Fibroblast of the aortic adventitia (primary cell): Measurements from ENCODE around the gene FXYD3. TPM values are rescaled to one million over a fixed set of nuclear protein-coding genes. Genes with fewer than 3 reads are reported as not detected.

Experiments used
- DNase-seq: peaks from one replicate; pipeline ENCODE4 v3.0.0-alpha.2; 2010; ENCODE audit warnings: low read depth
- H3K4me3 ChIP-seq: 2 replicates; pipeline ENCODE4 v1.5.1; 2011; ENCODE audit warnings: low read depth, mild to moderate bottlenecking, control low read depth, low read length, moderate library complexity
- total RNA-seq: library from RNA; depleted of rRNA; stranded (reverse); fragments of >200 nt; gene quantifications from 2 replicates; pipeline ENCODE4 v1.2.3, GENCODE V29; 2012; ENCODE audit warnings: low replicate concordance
- TF ChIP-seq, protein P1 (sequence below): IDR thresholded peaks from 2 replicates; pipeline ENCODE4 v1.5.1; 2011; ENCODE audit warnings: mild to moderate bottlenecking, low read length, control low read depth, inconsistent platforms; ENCODE audit not compliant: insufficient read depth

FXYD3 gene
- total RNA-seq, 1 donor = not detected

DNA sequence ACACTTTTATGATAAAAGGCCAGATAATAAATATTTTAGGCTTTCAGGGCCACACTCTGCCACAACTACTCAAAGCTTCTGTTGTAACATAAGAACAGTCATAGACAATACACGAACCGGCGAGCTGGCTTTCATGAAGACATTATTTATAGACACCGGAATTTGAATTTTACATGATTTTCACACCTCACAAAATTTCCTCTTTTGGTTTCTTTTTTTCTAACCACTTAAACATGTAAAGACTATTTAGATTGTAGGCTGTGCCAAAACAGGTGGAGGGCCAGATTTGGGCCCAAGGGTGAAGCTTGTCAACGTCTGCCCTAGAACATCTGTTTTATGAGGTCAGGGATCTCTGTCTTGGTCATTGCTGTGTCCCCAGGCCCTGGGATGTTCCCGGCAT lies 29.7 kb upstream of the FXYD3 start:
- TF ChIP-seq, protein P1, sequence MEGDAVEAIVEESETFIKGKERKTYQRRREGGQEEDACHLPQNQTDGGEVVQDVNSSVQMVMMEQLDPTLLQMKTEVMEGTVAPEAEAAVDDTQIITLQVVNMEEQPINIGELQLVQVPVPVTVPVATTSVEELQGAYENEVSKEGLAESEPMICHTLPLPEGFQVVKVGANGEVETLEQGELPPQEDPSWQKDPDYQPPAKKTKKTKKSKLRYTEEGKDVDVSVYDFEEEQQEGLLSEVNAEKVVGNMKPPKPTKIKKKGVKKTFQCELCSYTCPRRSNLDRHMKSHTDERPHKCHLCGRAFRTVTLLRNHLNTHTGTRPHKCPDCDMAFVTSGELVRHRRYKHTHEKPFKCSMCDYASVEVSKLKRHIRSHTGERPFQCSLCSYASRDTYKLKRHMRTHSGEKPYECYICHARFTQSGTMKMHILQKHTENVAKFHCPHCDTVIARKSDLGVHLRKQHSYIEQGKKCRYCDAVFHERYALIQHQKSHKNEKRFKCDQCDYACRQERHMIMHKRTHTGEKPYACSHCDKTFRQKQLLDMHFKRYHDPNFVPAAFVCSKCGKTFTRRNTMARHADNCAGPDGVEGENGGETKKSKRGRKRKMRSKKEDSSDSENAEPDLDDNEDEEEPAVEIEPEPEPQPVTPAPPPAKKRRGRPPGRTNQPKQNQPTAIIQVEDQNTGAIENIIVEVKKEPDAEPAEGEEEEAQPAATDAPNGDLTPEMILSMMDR = no peak
- DNase-seq = no peak
- no peak overlapping the region for H3K4me3 ChIP-seq

DNA sequence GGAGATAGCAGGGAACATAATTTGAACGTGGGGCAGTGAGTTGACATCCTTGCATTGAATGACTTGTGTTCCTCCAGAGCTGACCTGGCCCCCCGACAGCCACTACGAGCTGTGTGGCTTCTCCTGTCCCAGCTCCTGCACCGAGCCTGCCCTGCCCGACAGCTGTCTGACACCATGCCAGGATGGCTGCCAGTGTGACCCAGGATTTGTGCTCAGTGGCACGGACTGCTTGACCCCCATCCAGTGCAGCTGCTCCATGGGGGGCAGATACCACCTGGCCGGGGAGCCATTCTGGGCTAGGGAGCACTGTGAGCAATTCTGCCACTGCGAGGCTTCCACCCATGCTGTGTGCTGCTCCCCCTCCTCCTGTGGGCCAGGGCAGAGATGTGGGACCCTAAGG lies 29.2 kb upstream of the FXYD3 start:
- TF ChIP-seq, protein P1 = no peak
- H3K4me3 ChIP-seq = no peak overlapping the region
- DNase-seq = no peak

DNA sequence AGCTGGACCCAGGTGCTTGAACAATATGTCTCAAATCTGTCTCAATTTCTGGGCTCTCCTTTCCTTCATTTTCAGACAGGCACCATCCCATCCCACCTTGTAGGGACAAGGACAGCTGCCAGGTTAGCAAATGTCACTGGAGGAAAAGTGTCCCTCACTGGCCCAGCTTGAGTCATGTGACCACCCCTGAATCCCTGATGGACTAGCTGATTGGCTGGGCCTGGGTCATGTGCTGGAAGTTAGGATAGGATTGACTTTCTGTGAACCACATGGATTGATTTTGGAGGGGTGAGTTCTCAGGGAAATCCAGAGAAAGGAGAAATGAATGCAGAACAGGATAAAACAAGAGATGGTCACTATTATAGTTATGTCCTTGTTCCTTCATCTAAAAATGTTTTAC lies 28.2 kb upstream of the FXYD3 start:
- H3K4me3 ChIP-seq = no peak overlapping the region
- no peak for DNase-seq
- TF ChIP-seq, protein P1 = no peak

DNA sequence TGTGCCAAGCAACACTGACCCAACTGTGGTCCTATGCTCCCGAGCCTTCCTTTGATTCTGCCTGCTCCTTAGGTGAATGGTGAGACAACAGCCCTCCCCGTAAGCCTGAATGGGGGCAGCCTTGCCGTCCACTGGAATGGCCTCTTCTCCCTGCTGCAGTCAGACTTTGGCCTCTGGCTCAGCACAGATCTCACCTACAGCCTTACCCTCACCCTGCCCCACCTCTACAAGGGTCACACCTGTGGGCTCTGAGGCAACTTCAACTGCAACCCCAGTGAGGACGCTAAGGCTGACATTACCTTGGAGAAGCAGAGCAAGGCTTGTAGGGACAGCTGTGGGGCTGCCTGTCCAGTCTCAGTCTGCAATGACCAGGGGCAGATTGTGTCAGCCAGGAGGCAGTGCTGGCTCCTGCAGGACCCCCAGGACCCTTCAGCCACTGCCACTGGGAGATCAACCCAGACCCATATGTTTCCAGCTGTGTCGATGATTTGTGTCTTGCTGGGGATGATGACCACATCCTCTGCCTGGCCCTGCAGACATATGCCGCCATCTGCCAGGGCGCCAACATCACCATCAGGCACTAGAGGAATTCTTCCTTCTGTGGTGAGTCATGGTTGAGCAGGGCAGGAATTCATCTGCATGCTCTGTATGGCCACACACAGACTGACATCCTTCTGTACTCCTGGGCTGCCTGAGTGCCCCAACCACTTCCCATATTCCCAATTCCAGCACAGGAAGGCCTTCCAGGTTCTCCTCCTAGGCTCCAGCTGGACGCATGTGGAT lies 27.3 kb upstream of the FXYD3 start:
- TF ChIP-seq, protein P1 = no peak

DNA sequence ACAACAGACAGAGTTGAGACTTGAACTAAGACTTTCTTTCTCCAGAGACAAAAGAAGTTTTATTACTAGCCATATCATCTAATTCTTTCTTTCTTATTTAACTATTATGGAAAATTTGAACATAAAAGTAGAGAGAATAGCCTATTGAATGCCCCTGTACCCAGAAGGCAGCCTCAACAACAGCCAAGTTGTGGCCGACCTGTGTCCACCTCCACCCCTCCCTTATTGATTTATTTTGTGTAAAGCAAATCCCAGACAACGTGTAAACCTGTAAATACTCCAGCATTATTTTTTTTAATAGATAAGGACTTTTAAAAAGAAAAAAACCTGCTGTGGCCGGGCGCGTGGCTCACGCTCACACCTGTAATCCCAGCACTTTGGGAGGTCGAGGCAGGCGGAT lies 26.1 kb upstream of the FXYD3 start:
- no peak for DNase-seq
- TF ChIP-seq, protein P1 = no peak
- H3K4me3 ChIP-seq = no peak overlapping the region

More for the DNA sequence above, 27.3 kb upstream of the FXYD3 start:
- no peak overlapping the region for H3K4me3 ChIP-seq
- peak; percentile 46 for DNase-seq

DNA sequence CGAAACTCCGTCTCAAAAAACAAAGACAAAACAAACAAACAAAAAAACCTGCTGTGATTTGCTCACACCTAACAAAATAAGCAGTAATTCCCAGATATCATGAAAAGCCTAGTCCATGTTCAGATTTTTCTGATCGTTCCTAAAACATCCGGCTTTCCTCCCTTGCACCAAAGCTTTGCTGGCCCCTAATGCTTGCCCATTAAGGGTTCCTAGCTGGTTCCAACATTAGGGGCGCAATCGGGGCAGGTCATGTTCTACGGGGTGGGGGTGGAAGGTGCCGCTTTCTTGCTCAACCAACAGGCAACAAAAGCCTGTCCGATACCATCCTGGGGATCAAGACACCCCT lies 25.5 kb upstream of the FXYD3 start:
- no peak for DNase-seq
- no peak overlapping the region for H3K4me3 ChIP-seq

More for the DNA sequence above, 25.5 kb upstream of the FXYD3 start:
- TF ChIP-seq, protein P1 = no peak
